Uterus (tissue), 2 donors: ENCODE data around the gene NCAM1.

Experiments used
- POLR2A ChIP-seq, 2 donors: fragments of 450-650 bp; IDR thresholded peaks; one replicate each; pipeline ENCODE4 v1.6.1; 2016; ENCODE audit warnings: antibody characterized with exemption in 2 of 2, mild to moderate bottlenecking in 1 of 2, moderate library complexity in 1 of 2
- TF ChIP-seq, protein P1 (sequence below), 4 experiments: fragments of 200-600 bp in 2 of 4; fragments of 450-650 bp in 2 of 4; sonication (generic) in 2 of 4; IDR thresholded peaks; one replicate each; pipeline ENCODE4 v1.5.1; 2016 to 2019; ENCODE audit warnings: antibody characterized with exemption in 4 of 4, mild to moderate bottlenecking in 2 of 4, moderate library complexity in 1 of 4

DNA sequence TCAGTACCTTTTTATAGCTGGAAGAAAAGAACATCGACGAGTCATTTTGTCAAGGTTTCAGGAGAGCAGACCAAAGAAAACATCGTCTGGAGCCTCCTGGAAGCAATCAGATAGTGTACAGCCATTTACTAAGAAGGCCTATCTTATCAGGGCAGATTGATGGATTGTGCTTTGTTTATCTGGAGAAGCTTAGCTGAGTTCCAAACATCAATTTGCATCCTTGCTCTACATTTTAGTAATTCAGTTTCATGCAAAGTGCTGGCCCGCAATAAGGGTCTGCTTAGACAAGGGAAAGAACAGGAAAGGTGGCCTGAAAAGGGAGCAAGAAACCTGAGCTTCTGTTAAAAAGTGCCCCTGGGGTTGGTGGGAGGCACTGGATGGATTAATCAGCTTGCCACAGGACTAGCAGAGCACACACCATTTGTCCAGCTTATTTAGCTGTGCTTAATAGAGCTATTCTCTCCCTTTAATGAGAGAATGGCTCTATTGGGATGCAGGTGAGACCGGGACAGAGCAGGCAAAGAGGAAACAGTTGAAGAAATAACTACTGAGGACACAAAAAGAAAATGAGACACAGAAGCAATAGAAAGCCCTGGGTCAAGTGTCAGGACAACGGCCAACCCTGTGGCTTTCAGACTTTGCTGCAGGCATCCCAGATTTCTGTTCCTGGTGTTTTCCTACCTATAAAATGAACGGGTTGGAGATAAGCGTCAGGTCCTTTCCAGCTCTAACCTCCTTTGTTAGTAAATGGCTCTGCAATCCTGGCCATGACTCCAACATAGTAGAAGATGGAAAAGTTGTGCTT lies 231.1 kb downstream of the NCAM1 start:
- TF ChIP-seq, protein P1, sequence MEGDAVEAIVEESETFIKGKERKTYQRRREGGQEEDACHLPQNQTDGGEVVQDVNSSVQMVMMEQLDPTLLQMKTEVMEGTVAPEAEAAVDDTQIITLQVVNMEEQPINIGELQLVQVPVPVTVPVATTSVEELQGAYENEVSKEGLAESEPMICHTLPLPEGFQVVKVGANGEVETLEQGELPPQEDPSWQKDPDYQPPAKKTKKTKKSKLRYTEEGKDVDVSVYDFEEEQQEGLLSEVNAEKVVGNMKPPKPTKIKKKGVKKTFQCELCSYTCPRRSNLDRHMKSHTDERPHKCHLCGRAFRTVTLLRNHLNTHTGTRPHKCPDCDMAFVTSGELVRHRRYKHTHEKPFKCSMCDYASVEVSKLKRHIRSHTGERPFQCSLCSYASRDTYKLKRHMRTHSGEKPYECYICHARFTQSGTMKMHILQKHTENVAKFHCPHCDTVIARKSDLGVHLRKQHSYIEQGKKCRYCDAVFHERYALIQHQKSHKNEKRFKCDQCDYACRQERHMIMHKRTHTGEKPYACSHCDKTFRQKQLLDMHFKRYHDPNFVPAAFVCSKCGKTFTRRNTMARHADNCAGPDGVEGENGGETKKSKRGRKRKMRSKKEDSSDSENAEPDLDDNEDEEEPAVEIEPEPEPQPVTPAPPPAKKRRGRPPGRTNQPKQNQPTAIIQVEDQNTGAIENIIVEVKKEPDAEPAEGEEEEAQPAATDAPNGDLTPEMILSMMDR (IDR thresholded peaks at IDR 0.05): no peak
- TF ChIP-seq POLR2A (IDR thresholded peaks at IDR 0.05): no peak
